GM12878 (cell line): ENCODE results near the gene AANAT. TPM values are rescaled to one million over a fixed set of nuclear protein-coding genes. Genes with fewer than 3 reads are reported as not detected.

Experiments used
- ATAC-seq: fragments of 200-7000 bp; cut with Tn5 transposase; 3 replicates; pipeline ENCODE4 v1.9.1; 2020; ENCODE audit warnings: mild to moderate bottlenecking, moderate library complexity
- BruUV-seq: library from RNA; stranded (reverse); fragments of 400-500 nt; replicated peaks from 2 replicates; lab custom pipeline; 2021; lab: Mats Ljungman, UMichigan
- CTCF ChIA-PET: fragments of 300-600 bp; sonication (Branson Sonifier 250); formaldehyde crosslinking; extraction: SDS; loops from one replicate; lab custom pipeline; 2021; ENCODE audit warnings: inconsistent platforms; lab: Yijun Ruan, JAX
- POLR2A ChIA-PET: fragments of 350-600 bp; formaldehyde crosslinking; extraction: SDS; loops from one replicate; lab custom pipeline; 2021; ENCODE audit warnings: inconsistent platforms; lab: Charles Lee
- RAD21 ChIA-PET: fragments of 300-600 bp; sonication (Branson Sonifier 250); formaldehyde crosslinking; loops from one replicate; lab custom pipeline; 2023; ENCODE audit warnings: antibody characterized with exemption; ENCODE audit not compliant: unreplicated experiment; lab: Charles Lee
- SMC1A ChIA-PET: fragments of 300-600 bp; sonication (Branson Sonifier 250); formaldehyde crosslinking; loops from one replicate; lab custom pipeline; 2023; ENCODE audit not compliant: unreplicated experiment, uncharacterized antibody; lab: Charles Lee
- DNase-seq: peaks from one replicate; pipeline ENCODE4 v3.0.0-alpha.2; 2011; ENCODE audit warnings: low read depth, low spot score
- FAIRE-seq: peaks from 3 replicates; lab custom pipeline; 2011; peaks lifted over from hg19 to GRCh38; lab: Jason Lieb, UNC
- H2AFZ ChIP-seq: 2 replicates; pipeline ENCODE4 v1.6.0; 2011; ENCODE audit warnings: low read depth, low read length, control low read depth; ENCODE audit not compliant: control insufficient read depth
- H3K27ac ChIP-seq: 2 replicates; pipeline ENCODE4 v1.5.1; 2011; ENCODE audit warnings: control low read depth; ENCODE audit not compliant: control insufficient read depth, insufficient read depth
- H3K27me3 ChIP-seq, 2 experiments: replicated peaks in 1 of 2; 2 replicates each; pipeline versions ENCODE4 v1.6.0 to v1.6.1; 2011; ENCODE audit warnings: low read length in 1 of 2; ENCODE audit not compliant: control insufficient read depth in 2 of 2, insufficient read depth in 2 of 2
- H3K36me3 ChIP-seq, 2 experiments: 2 replicates each; pipeline ENCODE4 v1.5.1; 2011; ENCODE audit warnings: low read length in 1 of 2; ENCODE audit not compliant: control insufficient read depth in 2 of 2, insufficient read depth in 2 of 2
- H3K4me1 ChIP-seq: 2 replicates; pipeline ENCODE4 v1.6.1; 2011; ENCODE audit warnings: mild to moderate bottlenecking, low read length, moderate library complexity, mixed read lengths; ENCODE audit not compliant: control insufficient read depth, insufficient read depth
- H3K4me2 ChIP-seq: 2 replicates; pipeline ENCODE4 v1.6.0; 2011; ENCODE audit warnings: control low read depth; ENCODE audit not compliant: control insufficient read depth, insufficient read depth
- H3K4me3 ChIP-seq: fragments of 200-600 bp; sonication (generic); 2 replicates; pipeline ENCODE4 v1.5.1; 2016
- H3K79me2 ChIP-seq: 2 replicates; pipeline ENCODE4 v1.6.0; 2011; ENCODE audit warnings: low read length; ENCODE audit not compliant: control insufficient read depth, insufficient read depth
- H3K9ac ChIP-seq: 2 replicates; pipeline ENCODE4 v1.8.0; 2011; ENCODE audit warnings: low read length, control low read depth, mixed read lengths; ENCODE audit not compliant: control insufficient read depth, insufficient read depth
- H3K9me3 ChIP-seq: replicated peaks from 3 replicates; pipeline ENCODE4 v1.5.1; 2011; ENCODE audit warnings: mild to moderate bottlenecking, low read length; ENCODE audit not compliant: control insufficient read depth, insufficient read depth
- H4K20me1 ChIP-seq: 2 replicates; pipeline ENCODE4 v1.6.0; 2011; ENCODE audit not compliant: control insufficient read depth, insufficient read depth
- BHLHE40 ChIP-seq, 2 experiments: fragments of 450-650 bp in 1 of 2; IDR thresholded peaks; 2 replicates each; pipeline ENCODE4 v1.6.1; 2011 to 2017; ENCODE audit warnings: low read depth in 2 of 2, borderline replicate concordance in 1 of 2, improper control_type of control experiment in 1 of 2, low read length in 1 of 2, mild to moderate bottlenecking in 1 of 2
- ELK1 ChIP-seq: IDR thresholded peaks from 2 replicates; pipeline ENCODE4 v1.6.1; 2012; ENCODE audit warnings: low read depth, low read length, improper control_type of control experiment
- HDAC2 ChIP-seq: fragments of 200-600 bp; sonication (generic); IDR thresholded peaks from 2 replicates; pipeline ENCODE4 v1.6.1; 2017
- HSF1 ChIP-seq: fragments of 150-350 bp; IDR thresholded peaks from 2 replicates; pipeline ENCODE4 v1.6.1; 2014; ENCODE audit warnings: mild to moderate bottlenecking, low read depth, low read length
- IKZF1 ChIP-seq: fragments of 450-650 bp; conservative IDR thresholded peaks from 2 replicates; pipeline ENCODE4 v1.6.1; 2017; ENCODE audit warnings: antibody characterized with exemption, mild to moderate bottlenecking
- JUNB ChIP-seq: IDR thresholded peaks from 2 replicates; pipeline ENCODE4 v1.6.1; 2016; ENCODE audit warnings: antibody characterized with exemption, mild to moderate bottlenecking
- MTA2 ChIP-seq: fragments of 450-650 bp; IDR thresholded peaks from 2 replicates; pipeline ENCODE4 v1.6.1; 2016; ENCODE audit warnings: low read depth, mild to moderate bottlenecking, moderate library complexity
- MTA3 ChIP-seq: IDR thresholded peaks from 2 replicates; pipeline ENCODE4 v1.6.1; 2012; ENCODE audit warnings: low read length, inconsistent platforms, borderline replicate concordance
- NFXL1 ChIP-seq: fragments of 450-650 bp; IDR thresholded peaks from 2 replicates; pipeline ENCODE4 v1.6.1; 2017; ENCODE audit warnings: antibody characterized with exemption, mild to moderate bottlenecking, borderline replicate concordance
- RBBP5 ChIP-seq: fragments of 200-600 bp; sonication (generic); conservative IDR thresholded peaks from 2 replicates; pipeline ENCODE4 v1.6.1; 2016
- RELA ChIP-seq: fragments of 450-650 bp; IDR thresholded peaks from 2 replicates; pipeline ENCODE4 v1.8.0; 2014; ENCODE audit warnings: borderline replicate concordance; ENCODE audit not compliant: partially characterized antibody
- SREBF1 ChIP-seq: IDR thresholded peaks from 2 replicates; pipeline ENCODE4 v1.6.1; 2012; ENCODE audit warnings: mild to moderate bottlenecking, low read length
- SREBF2 ChIP-seq: IDR thresholded peaks from 2 replicates; pipeline ENCODE4 v1.6.1; 2012; ENCODE audit warnings: mild to moderate bottlenecking, low read length
- STAT1 ChIP-seq: fragments of 450-650 bp; conservative IDR thresholded peaks from 2 replicates; pipeline ENCODE4 v1.6.1; 2014; ENCODE audit warnings: antibody characterized with exemption, mild to moderate bottlenecking
- TAF1 ChIP-seq: IDR thresholded peaks from 2 replicates; pipeline ENCODE4 v1.6.1; 2011; ENCODE audit warnings: mild to moderate bottlenecking, low read depth, low read length, borderline replicate concordance
- TCF12 ChIP-seq: IDR thresholded peaks from 2 replicates; pipeline ENCODE4 v1.6.1; 2011; ENCODE audit warnings: low read depth, mild to moderate bottlenecking, low read length
- ZSCAN29 ChIP-seq: fragments of 450-650 bp; IDR thresholded peaks from 2 replicates; pipeline ENCODE4 v1.6.1; 2017; ENCODE audit warnings: mild to moderate bottlenecking, moderate library complexity
- WGBS: methylation state at CpG from one replicate; pipeline ENCODE4 v1.1.6; 2016; ENCODE audit warnings: low lambda C conversion rate; ENCODE audit not compliant: insufficient replicate concordance, insufficient coverage; ENCODE audit errors: missing lambda C conversion rate; 5-methylcytosine and 5-hydroxymethylcytosine counted together
- in situ Hi-C: fragments of 300-500 bp; cut with MboI; formaldehyde crosslinking; loops from 9 replicates; pipeline ENCODE4 v1.14.3; 2018; ENCODE audit warnings: mixed read lengths
- intact Hi-C: fragments of 100-400 bp; cut with micrococcal nuclease; formaldehyde crosslinking; loops from one replicate; pipeline ENCODE4 v1.14.2; 2022; ENCODE audit not compliant: unreplicated experiment
- polyA plus RNA-seq, 11 experiments: library from polyadenylated mRNA; depleted of rRNA in 4 of 11; unstranded in 6 of 11; stranded (reverse) in 5 of 11; fragments of >200 nt; fragmentation: Nextera tagmentation in 4 of 11; fragmentation: Illumina TruSeq in 1 of 11; extraction: Ambion mirVana in 4 of 11; extraction: Trizol in 1 of 11; gene quantifications; 1 replicate in 1 of 11; 2 replicates in 10 of 11; pipeline versions ENCODE4 v1.2.1 to v1.2.3, GENCODE V29; 2011 to 2016; ENCODE audit warnings: inconsistent platforms in 2 of 11, missing spikeins in 2 of 11, low read depth in 1 of 11
- total RNA-seq, 4 experiments: library from RNA; depleted of rRNA in 3 of 4; stranded (reverse); fragments of >200 nt in 3 of 4; fragmentation: Illumina TruSeq in 1 of 4; extraction: Trizol in 1 of 4; gene quantifications; 2 replicates each; pipeline versions ENCODE4 v1.2.1 to v1.2.3, GENCODE V29; 2013 to 2021
- TF ChIP-seq, protein P1 (sequence below): fragments of 450-650 bp; IDR thresholded peaks from 2 replicates; pipeline ENCODE4 v1.6.1; 2018; ENCODE audit warnings: borderline replicate concordance, mild to moderate bottlenecking; ENCODE audit not compliant: partially characterized antibody

AANAT gene
- total and polyA plus RNA-seq, 10 of the 15 experiments (the other 5 are each of a cell fraction or from before 2014, with no cell fraction given), result 0.23 TPM; not detected in 9

GRCh38 chr17:76420356-76421043 is 46.9 kb upstream of the AANAT start:
- ChIA-PET SMC1A (interaction anchor here (1.1 kb wide), 1 partner anchor 12 kb away, joined by 6 read pairs; no protein-coding TSS in a partner anchor), RAD21 (no interaction called here), CTCF (interaction anchor here (1.0 kb wide), 1 partner anchor 78 kb away, joined by 3 read pairs; no protein-coding TSS in a partner anchor), POLR2A (interaction anchor here (0.6 kb wide), 1 partner anchor 41 kb away, joined by 3 read pairs; no protein-coding TSS in a partner anchor)
- intact Hi-C loops, result no loop called here
- H3K9ac ChIP-seq, result no peak overlapping the region
- peaks cover 0 to 18% of the 10 kb centered on the region in 2 experiments; a peak in 2 of 4 replicates for H3K36me3 ChIP-seq
- BruUV-seq, result TSS peak; percentile 25
- H3K4me3 ChIP-seq, result peak overlapping the region; percentile 16; the same call in 1 of the 2 replicates
- H3K9me3 ChIP-seq, result no peaks in the 10 kb centered on the region
- DNase-seq, result no peak
- peaks cover 30% of the 10 kb centered on the region for H3K79me2 ChIP-seq
- no peaks in the 10 kb centered on the region for H3K27me3 ChIP-seq
- peak; percentile 66 for ATAC-seq
- H2AFZ ChIP-seq, result no peak overlapping the region
- in situ Hi-C loops, result no loop called here
- WGBS, result 48% methylated on average over 10 of the region's 10 CpGs
- H3K4me2 ChIP-seq, result peak overlapping the region; percentile 57
- H3K4me1 ChIP-seq, result peaks cover 22% of the 10 kb centered on the region
- H4K20me1 ChIP-seq, result no peaks in the 10 kb centered on the region; the same call in 1 of the 2 replicates
- peak overlapping the region; percentile 39 for H3K27ac ChIP-seq
- FAIRE-seq, result no peak
- TF ChIP-seq ELK1 (no peak), IKZF1 (no peak), BHLHE40 (IDR thresholded peaks at IDR 0.05; ENCODE audit: borderline replicate concordance in 1 of 2, low read depth in 2 of 2, low read length in 1 of 2) (no peak), HSF1 (no peak), HDAC2 (no peak), SREBF2 (no peak), TCF12 (no peak), RELA (no peak), ZSCAN29 (no peak), JUNB (no peak), RBBP5 (no peak), NFXL1 (no peak), MTA2 (no peak), SREBF1 (no peak), STAT1 (no peak), MTA3 (no peak), TAF1 (no peak)
- TF ChIP-seq, protein P1, sequence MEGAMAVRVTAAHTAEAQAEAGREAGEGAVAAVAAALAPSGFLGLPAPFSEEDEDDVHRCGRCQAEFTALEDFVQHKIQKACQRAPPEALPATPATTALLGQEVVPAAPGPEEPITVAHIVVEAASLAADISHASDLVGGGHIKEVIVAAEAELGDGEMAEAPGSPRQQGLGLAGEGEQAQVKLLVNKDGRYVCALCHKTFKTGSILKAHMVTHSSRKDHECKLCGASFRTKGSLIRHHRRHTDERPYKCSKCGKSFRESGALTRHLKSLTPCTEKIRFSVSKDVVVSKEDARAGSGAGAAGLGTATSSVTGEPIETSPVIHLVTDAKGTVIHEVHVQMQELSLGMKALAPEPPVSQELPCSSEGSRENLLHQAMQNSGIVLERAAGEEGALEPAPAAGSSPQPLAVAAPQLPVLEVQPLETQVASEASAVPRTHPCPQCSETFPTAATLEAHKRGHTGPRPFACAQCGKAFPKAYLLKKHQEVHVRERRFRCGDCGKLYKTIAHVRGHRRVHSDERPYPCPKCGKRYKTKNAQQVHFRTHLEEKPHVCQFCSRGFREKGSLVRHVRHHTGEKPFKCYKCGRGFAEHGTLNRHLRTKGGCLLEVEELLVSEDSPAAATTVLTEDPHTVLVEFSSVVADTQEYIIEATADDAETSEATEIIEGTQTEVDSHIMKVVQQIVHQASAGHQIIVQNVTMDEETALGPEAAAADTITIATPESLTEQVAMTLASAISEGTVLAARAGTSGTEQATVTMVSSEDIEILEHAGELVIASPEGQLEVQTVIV, result no peak
